Suprapubic skin (tissue), 4 donors: ENCODE measurements around the gene CDC14C. TPM values are rescaled to one million over a fixed set of nuclear protein-coding genes. Genes with fewer than 3 reads are reported as not detected.

Source experiments
- DNase-seq, 2 donors: peaks; one replicate each; pipeline ENCODE4 v3.0.0-alpha.2; 2019; ENCODE audit warnings: low spot score in 2 of 2
- H3K27ac ChIP-seq: fragments of 200-600 bp; sonication (generic); one replicate; pipeline ENCODE4 v1.5.1; 2019
- H3K27me3 ChIP-seq: fragments of 200-600 bp; sonication (generic); one replicate; pipeline ENCODE4 v1.5.1; 2019
- H3K36me3 ChIP-seq: fragments of 200-600 bp; sonication (generic); one replicate; pipeline ENCODE4 v1.5.1; 2019
- H3K4me1 ChIP-seq: fragments of 200-600 bp; sonication (generic); one replicate; pipeline ENCODE4 v1.5.1; 2019
- H3K4me3 ChIP-seq: fragments of 200-600 bp; sonication (generic); one replicate; pipeline ENCODE4 v1.5.1; 2019; ENCODE audit warnings: mild to moderate bottlenecking
- H3K9me3 ChIP-seq: fragments of 200-600 bp; sonication (generic); one replicate; pipeline ENCODE4 v1.5.1; 2019
- CTCF ChIP-seq, 2 donors: fragments of 200-600 bp in 1 of 2; fragments of 450-650 bp in 1 of 2; sonication (generic) in 1 of 2; IDR thresholded peaks; one replicate each; pipeline ENCODE4 v1.5.1; 2016 to 2019; ENCODE audit warnings: antibody characterized with exemption in 2 of 2, mild to moderate bottlenecking in 1 of 2, moderate library complexity in 1 of 2
- EP300 ChIP-seq: sonication (generic); formaldehyde crosslinking; IDR thresholded peaks from one replicate; pipeline ENCODE4 v1.6.1; 2017; ENCODE audit warnings: antibody characterized with exemption
- POLR2A ChIP-seq, 2 donors: fragments of 450-650 bp; IDR thresholded peaks; one replicate each; pipeline ENCODE4 v1.6.1; 2017; ENCODE audit warnings: antibody characterized with exemption in 2 of 2, mild to moderate bottlenecking in 2 of 2, moderate library complexity in 2 of 2
- POLR2AphosphoS5 ChIP-seq, 3 donors: sonication (generic); formaldehyde crosslinking; IDR thresholded peaks; one replicate each; pipeline ENCODE4 v1.6.1; 2017; ENCODE audit warnings: antibody characterized with exemption in 3 of 3
- WGBS: methylation state at CpG from one replicate; pipeline ENCODE4 v1.1.5; 2018; 5-methylcytosine and 5-hydroxymethylcytosine counted together
- total RNA-seq, 4 donors: library from RNA; depleted of rRNA; stranded (reverse); fragments of >200 nt; gene quantifications; one replicate each; pipeline ENCODE4 v1.1.0, GENCODE V29; 2016

CDC14C gene
- total RNA-seq, 4 donors from 2014 or later: not detected

- H3K4me3 ChIP-seq: no peak overlapping the region
- no peaks in the 10 kb centered on the region for H3K36me3 ChIP-seq
- TF ChIP-seq POLR2A (IDR thresholded peaks at IDR 0.05) (no peak), POLR2AphosphoS5 (IDR thresholded peaks at IDR 0.05) (no peak), CTCF (IDR thresholded peaks at IDR 0.05) (no peak), EP300 (no peak)
- H3K4me1 ChIP-seq: no peaks in the 10 kb centered on the region
- H3K27me3 ChIP-seq: no peaks in the 10 kb centered on the region
- WGBS: 82% methylated on average over 5 of the region's 5 CpGs
- DNase-seq: no peak
- H3K27ac ChIP-seq: no peak overlapping the region
- H3K9me3 ChIP-seq: no peaks in the 10 kb centered on the region
Measured at GRCh38 chr7:48976850-48977249, 52.5 kb downstream of the CDC14C start.
